Neural progenitor cell (in vitro differentiated cells): Measurements from ENCODE around the gene APOBEC3G. TPM values are rescaled to one million over a fixed set of nuclear protein-coding genes. Genes with fewer than 3 reads are reported as not detected.
"Not testable (repeated sequence)": the region's sequence is repeated elsewhere in the genome, so short reads cannot be mapped to it uniquely, and the experiment has no call there.

Source experiments
- DNase-seq: peaks from one replicate; pipeline ENCODE4 v3.0.0-alpha.2; 2016; ENCODE audit warnings: low spot score
- H2AFZ ChIP-seq: fragments of 200-600 bp; sonication (generic); replicated peaks from 2 replicates; pipeline ENCODE4 v1.6.1; 2016; ENCODE audit warnings: antibody characterized with exemption
- H3F3A ChIP-seq: fragments of 200-600 bp; sonication (generic); 2 replicates; pipeline ENCODE4 v1.6.1; 2016; ENCODE audit warnings: antibody characterized with exemption, low read depth
- H3K27ac ChIP-seq: fragments of 200-600 bp; sonication (generic); 2 replicates; pipeline ENCODE4 v1.5.1; 2016; ENCODE audit warnings: mild to moderate bottlenecking
- H3K27me3 ChIP-seq: fragments of 200-600 bp; sonication (generic); 2 replicates; pipeline ENCODE4 v1.6.1; 2016; ENCODE audit warnings: mild to moderate bottlenecking, moderate library complexity
- H3K36me3 ChIP-seq: fragments of 200-600 bp; sonication (generic); 2 replicates; pipeline ENCODE4 v1.5.1; 2016
- H3K4me1 ChIP-seq: fragments of 200-600 bp; sonication (generic); 2 replicates; pipeline ENCODE4 v1.6.1; 2016; ENCODE audit warnings: mixed run types
- H3K4me2 ChIP-seq: fragments of 200-600 bp; sonication (generic); 2 replicates; pipeline ENCODE4 v1.6.1; 2016
- H3K4me3 ChIP-seq: fragments of 200-600 bp; sonication (generic); 2 replicates; pipeline ENCODE4 v1.5.1; 2016
- H3K79me2 ChIP-seq: fragments of 200-600 bp; sonication (generic); 2 replicates; pipeline ENCODE4 v1.6.1; 2016; ENCODE audit warnings: low read depth
- H3K9ac ChIP-seq: fragments of 200-600 bp; sonication (generic); 2 replicates; pipeline ENCODE4 v1.6.1; 2016
- H3K9me3 ChIP-seq: fragments of 200-600 bp; sonication (generic); 2 replicates; pipeline ENCODE4 v1.5.1; 2016; ENCODE audit warnings: low read depth
- H4K20me1 ChIP-seq: fragments of 200-600 bp; sonication (generic); 2 replicates; pipeline ENCODE4 v1.6.1; 2016; ENCODE audit warnings: low read depth
- H3K27ac Mint-ChIP-seq: 3 replicates; pipeline ENCODE4 v1.8.0; 2021; ENCODE audit warnings: mixed read lengths
- H3K27me3 Mint-ChIP-seq: 2 replicates; pipeline ENCODE4 v1.8.0; 2022; ENCODE audit warnings: low read depth, mild to moderate bottlenecking, inconsistent platforms, moderate library complexity, mixed read lengths; ENCODE audit not compliant: insufficient read depth
- H3K36me3 Mint-ChIP-seq: 3 replicates; pipeline ENCODE4 v1.8.0; 2021; ENCODE audit warnings: mixed read lengths
- H3K4me1 Mint-ChIP-seq: 3 replicates; pipeline ENCODE4 v1.8.0; 2021; ENCODE audit warnings: mixed read lengths
- H3K4me3 Mint-ChIP-seq: 3 replicates; pipeline ENCODE4 v1.8.0; 2021; ENCODE audit warnings: mild to moderate bottlenecking, moderate library complexity, mixed read lengths
- H3K9me3 Mint-ChIP-seq: 3 replicates; pipeline ENCODE4 v1.8.0; 2020; ENCODE audit warnings: mixed read lengths
- EZH2 ChIP-seq: fragments of 200-600 bp; sonication (generic); IDR thresholded peaks from 2 replicates; pipeline ENCODE4 v1.6.1; 2017; ENCODE audit warnings: antibody characterized with exemption, mild to moderate bottlenecking, moderate library complexity
- EZH2phosphoT487 ChIP-seq: fragments of 200-600 bp; sonication (generic); IDR thresholded peaks from 2 replicates; pipeline ENCODE4 v1.6.1; 2017; ENCODE audit warnings: antibody characterized with exemption
- total RNA-seq: library from RNA; depleted of rRNA; stranded (reverse); fragments of >200 nt; gene quantifications from 2 replicates; pipeline ENCODE4 v1.2.3, GENCODE V29; 2015; ENCODE audit warnings: low replicate concordance
- TF ChIP-seq, protein P1 (sequence below): fragments of 200-600 bp; sonication (generic); IDR thresholded peaks from 2 replicates; pipeline ENCODE4 v1.5.1; 2017; ENCODE audit warnings: antibody characterized with exemption, mild to moderate bottlenecking

Gene APOBEC3G
- total RNA-seq, 1 donor from 2014 or later, result 0.30 TPM

DNA sequence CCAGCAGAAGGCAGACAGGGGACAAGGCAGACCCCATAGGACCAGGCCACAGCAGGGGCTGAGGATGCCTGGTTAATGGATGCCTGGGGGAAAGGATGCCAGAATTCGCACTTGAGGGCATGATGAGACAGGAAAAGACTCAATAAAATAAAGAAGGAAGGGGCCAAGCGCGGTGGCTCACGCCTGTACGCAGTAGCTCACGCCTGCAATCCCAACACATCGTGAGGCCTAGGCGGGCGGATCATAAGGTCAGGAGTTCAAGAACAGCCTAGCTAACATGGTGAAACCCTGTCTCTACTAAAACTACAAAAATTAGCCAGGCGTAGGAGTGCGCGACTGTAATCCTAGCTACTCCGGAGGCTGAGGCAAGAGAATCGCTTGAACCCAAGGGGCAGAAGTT is 46.4 kb upstream of the APOBEC3G start:
- no peak overlapping the region for H3K4me2 ChIP-seq
- Mint-ChIP-seq H3K36me3 (no peaks in the 10 kb centered on the region), H3K9me3 (no peaks in the 10 kb centered on the region), H3K4me1 (peaks cover 13% of the 10 kb centered on the region), H3K27me3 (peaks cover 5% of the 10 kb centered on the region), H3K4me3 (no peak overlapping the region), H3K27ac (peak overlapping the region; percentile 91)
- peaks cover 5% of the 10 kb centered on the region for H3K4me1 ChIP-seq
- H3K4me3 ChIP-seq, result no peak overlapping the region
- H3K27ac ChIP-seq, result no peak overlapping the region
- TF ChIP-seq EZH2 (no peak), EZH2phosphoT487 (no peak)
- TF ChIP-seq, protein P1, sequence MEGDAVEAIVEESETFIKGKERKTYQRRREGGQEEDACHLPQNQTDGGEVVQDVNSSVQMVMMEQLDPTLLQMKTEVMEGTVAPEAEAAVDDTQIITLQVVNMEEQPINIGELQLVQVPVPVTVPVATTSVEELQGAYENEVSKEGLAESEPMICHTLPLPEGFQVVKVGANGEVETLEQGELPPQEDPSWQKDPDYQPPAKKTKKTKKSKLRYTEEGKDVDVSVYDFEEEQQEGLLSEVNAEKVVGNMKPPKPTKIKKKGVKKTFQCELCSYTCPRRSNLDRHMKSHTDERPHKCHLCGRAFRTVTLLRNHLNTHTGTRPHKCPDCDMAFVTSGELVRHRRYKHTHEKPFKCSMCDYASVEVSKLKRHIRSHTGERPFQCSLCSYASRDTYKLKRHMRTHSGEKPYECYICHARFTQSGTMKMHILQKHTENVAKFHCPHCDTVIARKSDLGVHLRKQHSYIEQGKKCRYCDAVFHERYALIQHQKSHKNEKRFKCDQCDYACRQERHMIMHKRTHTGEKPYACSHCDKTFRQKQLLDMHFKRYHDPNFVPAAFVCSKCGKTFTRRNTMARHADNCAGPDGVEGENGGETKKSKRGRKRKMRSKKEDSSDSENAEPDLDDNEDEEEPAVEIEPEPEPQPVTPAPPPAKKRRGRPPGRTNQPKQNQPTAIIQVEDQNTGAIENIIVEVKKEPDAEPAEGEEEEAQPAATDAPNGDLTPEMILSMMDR, result no peak
- H3K9ac ChIP-seq, result no peak overlapping the region
- no peaks in the 10 kb centered on the region for H3K36me3 ChIP-seq
- no peak overlapping the region for H2AFZ ChIP-seq
- no peaks in the 10 kb centered on the region for H4K20me1 ChIP-seq
- H3K79me2 ChIP-seq, result no peaks in the 10 kb centered on the region
- no peak for DNase-seq
- no peaks in the 10 kb centered on the region for H3K9me3 ChIP-seq
- no peaks in the 10 kb centered on the region for H3F3A ChIP-seq
- H3K27me3 ChIP-seq, result no peaks in the 10 kb centered on the region

DNA sequence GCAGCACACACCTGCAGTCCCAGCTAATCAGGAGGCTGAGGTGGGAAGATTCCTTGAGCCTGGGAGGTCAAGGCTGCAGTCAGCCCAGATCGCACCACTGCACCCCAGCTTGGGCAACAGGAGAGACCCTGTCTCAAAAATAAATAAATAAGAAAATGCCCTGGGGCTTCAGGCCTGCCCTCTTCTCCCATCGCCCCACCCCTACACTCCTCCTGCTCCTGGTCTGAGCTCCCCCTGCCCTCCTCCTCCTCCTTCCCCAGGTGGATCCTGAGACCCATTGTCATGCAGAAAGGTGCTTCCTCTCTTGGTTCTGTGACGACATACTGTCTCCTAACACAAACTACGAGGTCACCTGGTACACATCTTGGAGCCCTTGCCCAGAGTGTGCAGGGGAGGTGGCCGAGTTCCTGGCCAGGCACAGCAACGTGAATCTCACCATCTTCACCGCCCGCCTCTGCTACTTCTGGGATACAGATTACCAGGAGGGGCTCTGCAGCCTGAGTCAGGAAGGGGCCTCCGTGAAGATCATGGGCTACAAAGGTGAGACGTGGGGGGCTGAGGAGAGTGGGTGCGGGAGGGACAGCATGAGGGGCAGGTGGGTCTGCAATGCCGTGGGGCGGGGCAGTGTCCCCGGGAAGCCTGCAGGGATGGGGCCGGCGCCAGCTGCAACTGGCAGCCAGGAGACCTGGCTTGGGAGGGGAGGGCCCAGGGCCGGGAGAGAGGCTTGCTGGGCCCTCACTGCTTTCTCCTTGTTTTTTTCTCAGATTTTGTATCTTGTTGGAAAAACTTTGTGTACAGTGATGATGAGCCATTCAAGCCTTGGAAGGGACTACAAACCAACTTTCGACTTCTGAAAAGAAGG is 45.4 kb upstream of the APOBEC3G start:
- peak overlapping the region; percentile 87 for H2AFZ ChIP-seq
- not testable (repeated sequence) for H3K27me3 Mint-ChIP-seq, H3K4me2 ChIP-seq, DNase-seq, H3K9me3 Mint-ChIP-seq, H3K4me3 Mint-ChIP-seq, H3K27ac Mint-ChIP-seq, H3K9ac ChIP-seq, H3K36me3 Mint-ChIP-seq, H3K27ac ChIP-seq, H3F3A ChIP-seq, H3K79me2 ChIP-seq, H3K4me3 ChIP-seq, H3K36me3 ChIP-seq, H4K20me1 ChIP-seq, H3K27me3 ChIP-seq, H3K4me1 ChIP-seq, H3K9me3 ChIP-seq
- H3K4me1 Mint-ChIP-seq, result peaks cover 13% of the 10 kb centered on the region

DNA sequence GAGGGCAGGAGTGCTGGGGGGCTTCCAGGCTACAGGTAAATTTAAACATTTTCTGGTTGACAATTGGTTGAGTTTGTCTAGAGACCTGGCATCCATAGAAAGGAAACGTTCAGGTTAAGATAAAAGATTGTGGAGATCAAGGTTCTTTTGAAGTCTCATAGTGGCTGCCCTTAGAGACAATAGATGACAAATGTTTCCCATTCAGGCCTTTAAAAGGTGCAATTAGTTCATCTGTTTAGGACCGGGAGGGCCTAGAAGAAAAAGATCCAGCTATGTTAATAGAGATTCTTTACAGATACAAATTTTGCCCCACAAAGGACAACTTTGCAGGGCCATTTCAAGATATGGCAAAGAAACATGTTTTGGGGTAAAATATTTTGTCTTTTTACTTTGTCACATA is 40.0 kb upstream of the APOBEC3G start:
- DNase-seq, result not testable (repeated sequence)

DNA sequence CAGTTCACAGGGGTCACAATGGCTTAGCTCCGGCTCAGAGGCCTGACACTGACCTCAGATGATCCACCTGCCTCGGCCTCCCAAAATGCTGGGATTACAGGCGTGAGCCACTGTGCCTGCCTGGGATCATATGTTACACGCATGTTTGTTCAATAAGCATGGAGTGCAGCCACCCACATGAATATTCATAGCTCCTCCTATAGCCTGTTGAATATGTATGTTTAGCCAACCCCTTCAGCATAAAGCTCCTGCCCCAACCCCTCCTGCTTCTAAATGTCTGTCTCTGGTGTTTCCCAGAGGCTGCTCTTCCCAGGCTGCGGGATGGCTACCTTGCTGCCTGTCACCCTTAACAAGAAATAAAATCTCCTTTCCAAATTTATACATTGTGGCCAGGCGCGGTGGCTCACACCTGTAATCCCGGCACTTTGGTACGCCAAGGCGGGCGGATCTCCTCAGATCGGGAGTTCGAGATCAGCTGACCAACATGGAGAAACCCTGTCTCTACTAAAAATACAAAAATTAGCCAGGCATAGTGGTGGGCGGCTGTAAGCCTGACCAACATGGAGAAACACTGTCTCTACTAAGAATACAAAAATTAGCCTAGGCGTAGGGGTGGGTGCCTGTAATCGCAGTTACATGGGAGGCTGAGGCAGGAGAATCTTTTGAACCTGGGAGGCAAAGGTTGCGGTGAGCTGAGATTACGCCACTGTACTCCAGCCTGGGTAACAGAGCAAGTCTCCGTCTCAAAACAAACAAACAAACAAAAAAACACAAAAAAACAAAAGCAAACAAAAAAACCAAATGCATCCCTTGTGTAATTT is 37.6 kb upstream of the APOBEC3G start:
- H3F3A ChIP-seq, result peaks cover 12% of the 10 kb centered on the region
- H4K20me1 ChIP-seq, result no peaks in the 10 kb centered on the region
- Mint-ChIP-seq H3K27me3 (peaks cover 11% of the 10 kb centered on the region), H3K4me3 (peak overlapping the region; percentile 79), H3K4me1 (peaks cover 34% of the 10 kb centered on the region), H3K27ac (peak overlapping the region; percentile 88), H3K36me3 (no peaks in the 10 kb centered on the region), H3K9me3 (no peaks in the 10 kb centered on the region)
- peak overlapping the region; percentile 31 for H3K4me3 ChIP-seq
- H3K27ac ChIP-seq, result no peak overlapping the region
- no peaks in the 10 kb centered on the region for H3K9me3 ChIP-seq
- no peaks in the 10 kb centered on the region for H3K79me2 ChIP-seq
- TF ChIP-seq, protein P1, result no peak
- TF ChIP-seq EZH2 (no peak), EZH2phosphoT487 (no peak)
- no peak for DNase-seq
- H3K4me1 ChIP-seq, result peaks cover 20% of the 10 kb centered on the region
- H3K9ac ChIP-seq, result no peak overlapping the region
- no peaks in the 10 kb centered on the region for H3K36me3 ChIP-seq
- H3K4me2 ChIP-seq, result peak overlapping the region; percentile 90
- no peak overlapping the region for H2AFZ ChIP-seq
- H3K27me3 ChIP-seq, result no peaks in the 10 kb centered on the region

More for the DNA sequence above, 40.0 kb upstream of the APOBEC3G start:
- not testable (repeated sequence) for H3K79me2 ChIP-seq, H3K4me2 ChIP-seq, H3K27me3 Mint-ChIP-seq, H3K36me3 Mint-ChIP-seq, H3K4me3 ChIP-seq, H3K4me3 Mint-ChIP-seq, H3K9ac ChIP-seq, H3K27ac ChIP-seq, H3K36me3 ChIP-seq, H4K20me1 ChIP-seq, H3K9me3 ChIP-seq, H3K27me3 ChIP-seq, H3K9me3 Mint-ChIP-seq, H3K27ac Mint-ChIP-seq, H2AFZ ChIP-seq
- H3K4me1 Mint-ChIP-seq, result peaks cover 29% of the 10 kb centered on the region
- Histone ChIP-seq H3K4me1 (peaks cover 21% of the 10 kb centered on the region), H3F3A (peaks cover 12% of the 10 kb centered on the region)

DNA sequence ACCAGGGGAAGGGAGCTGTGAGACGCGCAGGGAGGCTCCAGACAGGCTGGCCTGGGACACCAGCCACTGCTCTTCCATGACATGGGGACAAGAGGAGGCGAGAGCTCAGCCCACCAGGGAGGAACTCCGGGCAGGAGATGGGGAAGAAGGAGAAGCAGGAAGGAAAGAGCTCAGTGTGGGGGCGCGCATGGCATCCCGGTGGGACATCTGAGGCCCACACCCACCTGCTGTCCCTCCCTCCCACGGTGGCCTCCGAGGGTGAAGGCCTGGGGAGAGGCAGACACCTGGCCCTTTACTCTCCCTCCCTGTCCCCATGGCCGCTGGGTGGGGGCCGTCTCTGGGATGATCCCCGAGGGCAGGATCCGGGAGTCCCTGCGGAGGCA is 36.9 kb upstream of the APOBEC3G start:
- H3K9me3 ChIP-seq, H3K9ac ChIP-seq, H3K27me3 ChIP-seq, H3K36me3 Mint-ChIP-seq, H3K27ac ChIP-seq, H3K79me2 ChIP-seq, H3K36me3 ChIP-seq, H2AFZ ChIP-seq, H4K20me1 ChIP-seq, H3K9me3 Mint-ChIP-seq: not testable (repeated sequence)
- Mint-ChIP-seq H3K4me3 (peak overlapping the region; percentile 79), H3K27ac (peak overlapping the region; percentile 88), H3K27me3 (peaks cover 11% of the 10 kb centered on the region), H3K4me1 (peaks cover 35% of the 10 kb centered on the region)
- peak; percentile 34 for DNase-seq
- H3F3A ChIP-seq, result peaks cover 12% of the 10 kb centered on the region
- H3K4me3 ChIP-seq, result peak overlapping the region; percentile 31
- peaks cover 20% of the 10 kb centered on the region for H3K4me1 ChIP-seq
- H3K4me2 ChIP-seq, result peak overlapping the region; percentile 90
